ENCODE results near the gene EIF3D.

Gene EIF3D

GRCh38 chr22:36464715-36465231 is 64.2 kb downstream of the EIF3D start:
- Histone ChIP-seq H3K9ac (no peak overlapping the region), H3K4me2 (no peak overlapping the region), H3K36me3 (ENCODE audit: insufficient read depth) (no peaks in the 10 kb centered on the region), H3K27ac (no peak overlapping the region), H4K20me1 (ENCODE audit: insufficient read depth) (no peaks in the 10 kb centered on the region), H3K79me2 (ENCODE audit: insufficient read depth, low read depth) (no peaks in the 10 kb centered on the region), H3K27me3 (ENCODE audit: insufficient read depth, low read depth) (no peaks in the 10 kb centered on the region), H3K4me1 (ENCODE audit: low read depth, poor library complexity, severe bottlenecking) (peaks cover 39% of the 10 kb centered on the region), H3K4me3 (IDR thresholded peaks at IDR 0.05; ENCODE audit: insufficient read depth, low read depth, low read length) (no peak overlapping the region), H2AFZ (ENCODE audit: low read depth) (no peak overlapping the region)
- no peak for TF ChIP-seq CTCF (conservative IDR thresholded peaks at IDR 0.05; ENCODE audit: low read depth, low read length)

- Histone ChIP-seq H4K20me1 (ENCODE audit: insufficient read depth) (no peaks in the 10 kb centered on the region), H2AFZ (ENCODE audit: low read depth) (no peak overlapping the region), H3K36me3 (ENCODE audit: insufficient read depth) (no peaks in the 10 kb centered on the region), H3K79me2 (ENCODE audit: insufficient read depth, low read depth) (no peaks in the 10 kb centered on the region), H3K9ac (no peak overlapping the region), H3K4me2 (no peak overlapping the region), H3K27me3 (ENCODE audit: insufficient read depth, low read depth) (no peaks in the 10 kb centered on the region), H3K27ac (no peak overlapping the region), H3K4me3 (IDR thresholded peaks at IDR 0.05; ENCODE audit: insufficient read depth, low read depth, low read length) (no peak overlapping the region), H3K4me1 (ENCODE audit: low read depth, poor library complexity, severe bottlenecking) (peaks cover 29% of the 10 kb centered on the region)
- TF ChIP-seq CTCF (conservative IDR thresholded peaks at IDR 0.05; ENCODE audit: low read depth, low read length), result no peak
Measured at GRCh38 chr22:36463783-36464184, 65.2 kb downstream of the EIF3D start.

- no peak overlapping the region for H3K4me3 ChIP-seq (IDR thresholded peaks at IDR 0.05; ENCODE audit: insufficient read depth, low read depth, low read length)
- no peaks in the 10 kb centered on the region for H3K79me2 ChIP-seq (ENCODE audit: insufficient read depth, low read depth)
- H3K36me3 ChIP-seq (ENCODE audit: insufficient read depth), result no peaks in the 10 kb centered on the region
- no peak overlapping the region for H2AFZ ChIP-seq (ENCODE audit: low read depth)
- H3K4me2 ChIP-seq, result no peak overlapping the region
- H3K27ac ChIP-seq, result no peak overlapping the region
- no peak overlapping the region for H3K9ac ChIP-seq
- no peak for TF ChIP-seq CTCF (conservative IDR thresholded peaks at IDR 0.05; ENCODE audit: low read depth, low read length)
- peaks cover 11% of the 10 kb centered on the region for H3K4me1 ChIP-seq (ENCODE audit: low read depth, poor library complexity, severe bottlenecking)
- H4K20me1 ChIP-seq (ENCODE audit: insufficient read depth), result no peaks in the 10 kb centered on the region
- no peaks in the 10 kb centered on the region for H3K27me3 ChIP-seq (ENCODE audit: insufficient read depth, low read depth)
Measured at GRCh38 chr22:36461665-36462649, 67.0 kb downstream of the EIF3D start.

Data from KMS-11 (cell line).